ENCODE results near the gene CTBP2. TPM values are rescaled to one million over a fixed set of nuclear protein-coding genes. Genes with fewer than 3 reads are reported as not detected.
"Not testable (repeated sequence)": the region's sequence is repeated elsewhere in the genome, so short reads cannot be mapped to it uniquely, and the experiment has no call there.

The CTBP2 gene
- total RNA-seq, 8 experiments from 2014 or later, result 29.4 to 90.0 (median 44.8) TPM

DNA sequence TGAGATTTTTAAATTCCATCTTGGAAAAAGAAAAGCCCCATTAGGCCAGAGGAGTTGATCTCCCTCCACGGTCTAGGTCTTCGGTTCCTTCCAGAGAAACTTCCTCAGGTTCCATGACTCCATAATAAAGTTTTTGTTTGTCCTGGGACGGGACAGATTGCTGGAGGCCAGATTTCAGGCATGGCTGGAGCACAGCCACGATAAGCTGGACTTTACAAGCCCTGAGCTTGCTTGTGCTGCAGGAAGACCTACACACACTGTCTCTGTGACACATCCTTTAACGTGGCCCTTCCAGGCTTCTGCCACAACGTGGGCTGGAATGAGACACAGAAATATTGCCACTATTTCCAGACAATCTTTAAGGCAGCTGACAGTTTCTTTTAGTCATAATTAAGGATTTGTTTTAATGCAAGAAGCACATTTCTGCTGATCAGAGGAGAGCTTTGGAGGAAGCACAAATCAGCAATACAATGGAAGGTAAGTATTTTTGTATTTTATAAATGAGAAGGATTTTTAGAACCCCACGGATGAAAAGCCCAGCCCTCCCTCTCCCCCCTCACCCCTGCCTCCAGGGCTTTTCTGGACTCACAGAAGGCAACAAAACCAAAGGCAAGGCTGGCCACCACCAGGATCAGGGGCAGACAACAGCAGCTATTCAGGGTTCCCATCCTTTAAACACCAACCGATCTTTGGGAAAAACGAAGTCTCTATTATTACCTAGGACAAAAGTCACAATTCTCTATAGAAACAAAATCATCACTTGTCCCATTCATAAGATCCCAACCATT is 6.5 kb downstream of the CTBP2 start:
- 0 to 47% (median 11%) methylated on average over 2 to 5 of the region's 9 CpGs; no CpG with 5 or more reads in 2 of the 10 experiments for WGBS, 10 experiments
- no peak for ATAC-seq (replicated peaks in 6 of 8)
- peaks cover 67 to 68% of the 10 kb centered on the region in 2 donors for H3K4me1 ChIP-seq (replicated peaks in 1 of 2)
- H3K27ac ChIP-seq, result peak overlapping the region in 1 of 2 donors; percentile 12
- in situ Hi-C loops (cut with MboI; ENCODE audit: low pct_unique_long_range_greater_than_20kb in 2 of 9, low sequenced_read_pairs in 9 of 9, unreplicated experiment in 9 of 9), result loop anchor here in 1 of 9 experiments (25.0 kb wide), 2 partner anchors 183 to 558 kb away; partner anchors contain the start of gene EDRF1
- peak overlapping the region in 1 of 5 donors; percentile 9 for H3K4me3 ChIP-seq

DNA sequence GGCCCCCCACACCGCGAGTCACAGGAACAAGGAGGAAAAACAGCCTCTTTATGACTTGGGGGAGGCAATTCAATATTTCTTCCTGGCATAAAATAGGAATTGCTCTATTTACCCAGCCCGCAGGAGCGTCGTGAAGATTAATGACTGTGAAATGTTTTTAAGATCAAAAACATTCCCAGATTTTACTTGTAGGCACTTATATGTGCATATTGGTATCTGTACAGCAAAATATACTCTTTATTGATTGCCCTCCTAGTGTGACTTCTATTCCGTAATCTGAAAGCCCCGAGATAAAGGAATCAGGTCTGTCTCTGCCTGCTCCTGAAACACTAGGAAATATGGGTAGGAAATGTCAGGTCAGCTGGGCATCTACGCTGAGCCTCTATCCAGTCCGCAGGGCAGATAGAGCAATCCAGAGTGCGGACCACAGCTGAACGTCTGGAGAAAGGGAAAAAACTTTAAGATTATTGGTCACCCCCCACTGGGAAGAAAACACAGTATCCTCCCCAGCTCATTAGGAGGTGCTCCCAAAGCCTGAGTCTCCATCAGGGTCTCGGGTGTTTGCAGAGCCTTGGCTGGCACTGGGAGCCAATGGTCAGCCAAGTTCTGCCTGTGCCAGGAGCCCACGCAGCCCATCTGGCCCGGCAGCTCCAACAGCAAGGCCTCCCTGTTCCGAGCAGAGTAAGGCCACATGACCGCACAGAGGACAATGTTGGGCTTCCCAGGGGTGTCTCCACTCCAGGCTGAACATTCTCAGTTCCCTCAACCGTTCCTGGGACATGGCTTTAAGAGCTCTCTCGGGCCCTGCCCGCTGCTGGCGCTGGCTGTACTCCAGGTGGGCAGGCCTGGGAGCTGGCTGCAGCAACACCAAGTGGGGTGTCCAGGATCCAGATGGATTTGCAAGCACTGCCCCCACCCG is 7.7 kb downstream of the CTBP2 start:
- ATAC-seq (replicated peaks in 6 of 8), result peak; percentile 5 to 62 (median 49)
- in situ Hi-C loops (cut with MboI; ENCODE audit: low pct_unique_long_range_greater_than_20kb in 2 of 9, low sequenced_read_pairs in 9 of 9, unreplicated experiment in 9 of 9), result loop anchor here in 1 of 9 experiments (25.0 kb wide), 2 partner anchors 185 to 560 kb away; partner anchors contain the start of gene EDRF1
- H3K4me1 ChIP-seq (replicated peaks in 1 of 2), result peaks cover 68 to 79% of the 10 kb centered on the region in 2 donors
- H3K27ac ChIP-seq, result peak overlapping the region in 1 of 2 donors; percentile 15
- H3K4me3 ChIP-seq, result no peak overlapping the region
- WGBS, 10 experiments, result 13 to 90% (median 51%) methylated on average over 1 to 10 of the region's 21 CpGs

DNA sequence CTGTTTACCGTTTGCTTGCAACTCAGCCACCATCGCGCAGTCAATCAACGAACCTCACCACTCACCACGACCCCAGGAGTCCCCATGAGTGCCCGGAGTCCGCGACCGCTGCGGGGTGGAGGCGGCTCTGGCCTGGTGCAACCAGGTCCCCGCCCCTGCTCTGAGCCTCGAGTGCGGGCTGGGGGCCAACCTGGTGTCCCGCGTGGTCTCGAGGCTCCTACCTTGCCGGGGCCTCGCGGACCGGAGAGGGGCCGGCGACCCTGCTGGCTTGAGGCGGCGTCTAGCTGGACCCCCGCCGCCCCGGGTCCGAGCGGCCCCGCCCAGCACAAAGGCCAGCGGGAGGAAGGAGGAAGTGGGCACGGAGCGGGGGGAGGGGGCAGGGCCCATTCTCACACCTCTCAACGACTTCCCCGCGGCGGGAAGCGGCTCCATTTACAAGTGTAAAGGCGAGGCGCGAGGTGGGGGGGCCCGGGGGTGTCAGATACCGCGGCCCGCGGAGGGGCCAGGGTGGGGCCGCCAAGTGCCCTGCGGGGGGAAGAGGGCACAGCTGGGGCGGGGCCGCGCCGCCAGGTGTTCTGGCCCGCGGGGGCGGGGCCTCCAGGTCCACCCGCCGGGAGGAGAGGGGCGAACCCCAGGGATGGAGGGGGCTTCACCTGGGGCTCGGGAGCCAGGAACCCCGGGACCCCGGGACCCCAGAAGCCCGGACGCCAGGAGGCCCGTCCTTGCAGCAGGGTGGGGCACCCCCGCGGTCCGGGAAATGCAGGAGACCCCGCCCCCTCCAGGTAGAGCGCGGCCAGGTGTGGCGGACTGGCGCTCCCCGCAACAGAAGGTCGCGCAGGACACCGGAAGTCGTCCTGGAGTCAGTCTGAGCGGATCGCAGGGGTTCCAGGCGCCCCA is 8.6 kb downstream of the CTBP2 start:
- Histone ChIP-seq H3K4me1 (replicated peaks in 1 of 2) (peaks cover 67 to 88% of the 10 kb centered on the region in 2 donors), H3K27ac (no peak overlapping the region), H3K4me3 (no peak overlapping the region)
- in situ Hi-C loops (cut with MboI; ENCODE audit: low pct_unique_long_range_greater_than_20kb in 2 of 9, low sequenced_read_pairs in 9 of 9, unreplicated experiment in 9 of 9), result loop anchor here in 1 of 9 experiments (25.0 kb wide), 2 partner anchors 186 to 560 kb away; partner anchors contain the start of gene EDRF1
- whole genome bisulfite sequencing, 10 experiments, result 35 to 62% (median 40%) methylated on average over 4 to 16 of the region's 81 CpGs; no CpG with 5 or more reads in 7 of the 10 experiments
- ATAC-seq (replicated peaks in 6 of 8), result peak in 3 of 8 experiments; percentile 5 to 11 (median 11)

DNA sequence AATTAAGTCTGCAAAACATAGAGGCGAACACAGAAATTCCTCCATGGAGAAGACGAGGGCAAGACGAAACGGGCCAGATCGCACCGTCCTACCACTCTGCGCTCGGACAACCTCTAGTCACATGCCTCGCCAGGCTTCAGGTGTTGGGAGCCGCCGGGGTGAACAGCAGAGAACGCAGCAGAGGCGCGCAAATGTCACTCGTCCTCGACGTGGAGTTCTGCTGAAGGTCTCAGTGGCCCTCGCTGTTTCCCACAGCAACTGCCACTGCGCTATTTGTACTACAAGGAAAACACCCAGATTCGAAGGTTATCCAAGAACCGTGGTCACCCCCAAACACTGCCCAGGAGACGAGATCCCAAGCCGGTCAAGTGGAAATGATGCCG is 9.2 kb downstream of the CTBP2 start:
- H3K4me3 ChIP-seq, result no peak overlapping the region
- 60 to 100% (median 93%) methylated on average over 1 to 17 of the region's 24 CpGs; no CpG with 5 or more reads in 1 of the 10 experiments for WGBS, 10 experiments
- no peak for ATAC-seq (replicated peaks in 6 of 8)
- H3K27ac ChIP-seq, result no peak overlapping the region
- peaks cover 61 to 86% of the 10 kb centered on the region in 2 donors for H3K4me1 ChIP-seq (replicated peaks in 1 of 2)
- in situ Hi-C loops (cut with MboI; ENCODE audit: low pct_unique_long_range_greater_than_20kb in 2 of 9, low sequenced_read_pairs in 9 of 9, unreplicated experiment in 9 of 9), result loop anchor here in 1 of 9 experiments (25.0 kb wide), 2 partner anchors 186 to 561 kb away; partner anchors contain the start of gene EDRF1

DNA sequence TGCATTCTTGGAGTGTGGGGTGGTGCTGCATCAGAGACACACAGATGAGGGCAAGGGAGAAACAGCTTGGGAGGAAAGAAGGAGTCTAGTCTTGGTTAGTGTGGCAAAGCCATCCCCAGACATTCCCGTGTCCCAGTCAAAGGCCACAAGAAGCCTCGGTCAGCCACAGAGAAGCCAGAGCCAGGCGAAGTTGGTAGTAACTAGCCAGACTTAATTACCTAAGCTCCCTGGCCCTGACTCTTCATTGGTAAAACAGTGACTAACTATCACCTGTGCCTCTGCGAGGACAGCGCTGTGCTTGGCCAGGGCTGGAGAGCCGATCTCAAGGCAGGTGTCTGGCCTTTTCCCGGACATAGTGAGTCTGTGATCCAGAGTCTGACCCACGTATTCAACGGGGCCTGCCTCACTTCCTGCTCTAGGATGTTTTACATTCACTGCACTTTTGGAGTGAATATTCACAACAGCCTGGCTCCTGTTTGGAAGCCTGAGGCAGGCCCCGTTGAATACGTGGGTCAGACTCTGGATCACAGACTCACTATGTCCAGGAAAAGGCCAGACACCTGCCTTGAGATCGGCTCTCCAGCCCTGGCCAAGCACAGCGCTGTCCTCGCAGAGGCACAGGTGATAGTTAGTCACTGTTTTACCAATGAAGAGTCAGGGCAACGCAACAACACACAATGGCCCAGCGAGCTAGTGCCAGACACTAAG is 9.8 kb downstream of the CTBP2 start:
- in situ Hi-C loops (cut with MboI; ENCODE audit: low pct_unique_long_range_greater_than_20kb in 2 of 9, low sequenced_read_pairs in 9 of 9, unreplicated experiment in 9 of 9), result loop anchor here in 1 of 9 experiments (25.0 kb wide), 2 partner anchors 187 to 562 kb away; partner anchors contain the start of gene EDRF1
- ATAC-seq (replicated peaks in 6 of 8), result peak in 3 of 8 experiments; percentile 9 to 75 (median 20)
- 73 to 100% (median 93%) methylated on average over 1 to 3 of the region's 16 CpGs; no CpG with 5 or more reads in 3 of the 10 experiments for WGBS, 10 experiments
- not testable (repeated sequence) for H3K4me3 ChIP-seq, H3K27ac ChIP-seq
- peaks cover 55 to 83% of the 10 kb centered on the region in 2 donors for H3K4me1 ChIP-seq (replicated peaks in 1 of 2)

DNA sequence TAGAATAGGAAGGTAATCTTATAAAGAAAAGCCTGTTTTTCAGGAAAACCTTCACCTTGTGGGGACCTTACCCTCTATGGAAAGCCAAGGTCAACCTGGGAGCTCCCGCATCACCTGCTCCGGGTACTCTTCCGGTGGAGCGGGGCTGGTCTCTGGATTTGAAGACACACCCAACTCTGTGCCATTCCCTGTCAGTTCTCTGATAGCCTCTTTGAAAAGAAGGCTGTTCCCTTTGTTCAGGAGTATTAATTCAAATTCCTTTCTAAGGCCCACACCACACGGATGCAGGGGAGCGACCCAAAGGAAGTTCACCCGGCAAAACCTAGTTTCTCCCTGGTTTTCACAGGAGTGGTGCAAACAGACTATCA is 10.7 kb downstream of the CTBP2 start:
- 50 to 69% (median 65%) methylated on average over 1 to 4 of the region's 7 CpGs; no CpG with 5 or more reads in 7 of the 10 experiments for WGBS, 10 experiments
- ATAC-seq (replicated peaks in 6 of 8), result no peak
- H3K4me3 ChIP-seq, result no peak overlapping the region
- no peak overlapping the region for H3K27ac ChIP-seq
- in situ Hi-C loops (cut with MboI; ENCODE audit: low pct_unique_long_range_greater_than_20kb in 2 of 9, low sequenced_read_pairs in 9 of 9, unreplicated experiment in 9 of 9), result loop anchor here in 1 of 9 experiments (25.0 kb wide), 2 partner anchors 188 to 563 kb away; partner anchors contain the start of gene EDRF1
- peaks cover 53 to 88% of the 10 kb centered on the region in 2 donors for H3K4me1 ChIP-seq (replicated peaks in 1 of 2)

DNA sequence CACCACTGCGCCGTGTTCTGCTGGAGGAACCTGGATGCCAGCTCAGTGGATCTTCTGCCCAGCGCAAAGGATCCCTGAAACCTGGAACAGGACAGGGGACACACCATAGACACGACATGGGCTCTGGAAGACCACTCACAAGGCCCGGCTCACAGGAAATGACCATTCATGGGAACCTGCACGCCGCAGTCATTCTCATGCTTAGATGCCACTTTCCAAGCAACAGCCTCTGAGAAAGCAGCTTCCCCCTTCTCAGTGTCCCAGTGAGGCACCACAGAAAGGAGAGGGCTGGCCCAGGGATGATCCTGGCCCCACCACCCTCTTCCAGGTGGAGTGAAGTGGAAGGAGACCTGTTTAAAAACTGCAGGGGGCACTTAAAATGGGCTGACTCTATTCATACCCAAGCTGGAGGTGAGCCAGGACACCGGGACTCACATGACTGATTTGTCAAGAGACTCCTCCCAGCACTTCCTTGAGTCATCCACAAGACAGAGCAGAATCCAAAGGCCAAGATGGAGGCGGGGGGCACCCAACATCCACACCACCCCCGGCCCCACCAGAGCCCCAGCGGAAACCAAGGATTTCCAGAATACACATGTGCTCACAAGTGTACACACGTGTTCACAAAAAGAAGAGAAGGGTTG is 11.2 kb downstream of the CTBP2 start:
- Histone ChIP-seq H3K27ac (no peak overlapping the region), H3K4me1 (replicated peaks in 1 of 2) (peaks cover 53 to 89% of the 10 kb centered on the region in 2 donors), H3K4me3 (no peak overlapping the region)
- WGBS, 10 experiments, result 20 to 100% (median 80%) methylated on average over 1 to 5 of the region's 12 CpGs; no CpG with 5 or more reads in 3 of the 10 experiments
- in situ Hi-C loops (cut with MboI; ENCODE audit: low pct_unique_long_range_greater_than_20kb in 2 of 9, low sequenced_read_pairs in 9 of 9, unreplicated experiment in 9 of 9), result no loop called here
- ATAC-seq (replicated peaks in 6 of 8), result peak; percentile 19 to 52 (median 39)

DNA sequence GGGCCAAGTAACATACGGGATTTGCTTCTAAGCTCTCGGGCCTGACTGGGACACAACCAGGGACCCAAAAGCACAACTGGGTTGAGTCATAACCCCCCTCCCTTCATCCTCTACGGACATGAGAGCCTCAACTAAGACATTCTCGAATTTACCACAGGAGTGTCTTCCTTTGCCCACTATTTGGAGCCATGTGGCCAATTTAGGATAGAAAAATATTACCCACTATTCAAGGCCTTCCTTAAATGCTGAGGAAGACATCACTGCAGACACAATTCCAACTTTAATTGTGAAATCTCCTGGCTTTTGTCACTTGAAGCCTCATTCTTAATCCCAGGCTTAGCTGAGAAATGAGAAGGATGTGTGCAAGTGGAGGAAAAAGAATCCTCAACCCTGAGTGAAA is 11.8 kb downstream of the CTBP2 start:
- no peak overlapping the region for H3K27ac ChIP-seq
- WGBS, 10 experiments, result 20 to 87% (median 67%) methylated on average over 1 to 4 of the region's 4 CpGs; no CpG with 5 or more reads in 1 of the 10 experiments
- no peak overlapping the region for H3K4me3 ChIP-seq
- no peak for ATAC-seq (replicated peaks in 6 of 8)
- in situ Hi-C loops (cut with MboI; ENCODE audit: low pct_unique_long_range_greater_than_20kb in 2 of 9, low sequenced_read_pairs in 9 of 9, unreplicated experiment in 9 of 9), result no loop called here
- peaks cover 49 to 84% of the 10 kb centered on the region in 2 donors for H3K4me1 ChIP-seq (replicated peaks in 1 of 2)

DNA sequence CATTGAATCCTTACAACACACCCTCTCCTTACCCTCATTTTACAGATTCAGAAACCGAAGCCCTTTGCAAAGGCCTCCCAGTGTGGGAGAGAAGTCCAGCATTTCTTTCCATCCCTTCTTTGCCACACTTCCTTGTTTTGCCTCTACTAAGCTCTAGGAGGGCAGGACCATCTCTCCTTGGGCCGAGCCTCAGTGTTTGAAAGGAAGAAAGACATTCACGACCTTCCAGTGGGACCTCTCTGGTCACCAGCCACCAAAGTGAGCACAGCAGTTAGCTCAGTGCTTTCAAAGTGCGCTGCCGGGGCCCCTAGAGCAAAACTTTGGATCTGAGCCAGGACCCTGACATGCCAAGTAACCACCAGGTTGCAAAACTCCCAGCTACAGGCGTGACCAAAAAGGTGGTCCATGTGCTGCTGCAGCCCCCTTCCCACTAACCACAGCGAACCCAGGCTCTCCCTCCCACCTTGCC is 12.4 kb downstream of the CTBP2 start:
- ATAC-seq (replicated peaks in 6 of 8), result peak in 1 of 8 experiments; percentile 22
- H3K27ac ChIP-seq, result no peak overlapping the region
- WGBS, 10 experiments, result 8 to 92% (median 72%) methylated on average over 2 to 4 of the region's 7 CpGs; no CpG with 5 or more reads in 5 of the 10 experiments
- H3K4me3 ChIP-seq, result no peak overlapping the region
- peaks cover 44 to 78% of the 10 kb centered on the region in 2 donors for H3K4me1 ChIP-seq (replicated peaks in 1 of 2)
- in situ Hi-C loops (cut with MboI; ENCODE audit: low pct_unique_long_range_greater_than_20kb in 2 of 9, low sequenced_read_pairs in 9 of 9, unreplicated experiment in 9 of 9), result no loop called here

DNA sequence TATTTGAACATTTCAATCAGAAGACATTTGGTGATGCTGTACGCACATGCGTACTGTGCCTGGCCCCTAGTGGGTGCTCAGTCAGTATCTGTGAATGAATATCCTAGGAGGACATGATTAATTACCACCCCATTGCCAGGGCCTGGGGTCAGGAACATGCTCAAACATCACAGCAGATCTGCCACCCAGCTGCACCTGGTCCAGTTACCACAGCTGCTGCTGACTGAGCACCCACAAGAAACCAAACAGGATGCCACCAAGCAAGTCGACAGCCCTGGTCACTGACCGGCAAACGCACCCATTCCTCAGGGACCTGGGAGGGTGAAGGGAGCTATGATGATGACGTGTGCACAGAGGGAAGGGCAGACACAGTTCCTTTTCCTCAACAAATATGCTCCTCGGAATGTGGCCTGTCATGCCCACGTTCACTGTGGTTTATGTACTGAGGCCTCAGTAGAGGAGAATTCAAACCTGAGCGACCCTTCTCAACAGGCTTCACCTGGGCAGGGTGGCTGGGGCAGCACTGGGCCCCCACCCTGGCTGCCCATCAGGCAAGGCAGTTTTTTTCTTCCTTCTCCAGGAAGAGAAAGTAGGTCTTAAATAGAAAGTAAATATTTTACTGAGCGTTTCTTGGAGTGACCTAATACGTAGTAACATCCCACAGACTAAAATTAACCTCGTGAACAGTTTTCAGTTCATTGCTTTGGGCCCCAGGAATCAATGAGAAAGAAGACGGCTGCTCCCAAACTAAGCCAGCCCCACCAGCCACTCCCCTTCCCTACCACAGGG is 13.4 kb downstream of the CTBP2 start:
- WGBS, 10 experiments, result 60 to 100% (median 87%) methylated on average over 1 to 9 of the region's 13 CpGs; no CpG with 5 or more reads in 2 of the 10 experiments
- Histone ChIP-seq H3K4me1 (replicated peaks in 1 of 2) (peaks cover 35 to 68% of the 10 kb centered on the region in 2 donors), H3K27ac (no peak overlapping the region), H3K4me3 (no peak overlapping the region)
- peak in 1 of 8 experiments; percentile 35 for ATAC-seq (replicated peaks in 6 of 8)
- in situ Hi-C loops (cut with MboI; ENCODE audit: low pct_unique_long_range_greater_than_20kb in 2 of 9, low sequenced_read_pairs in 9 of 9, unreplicated experiment in 9 of 9), result no loop called here
